Lung (tissue), 12 donors: ENCODE data around the gene PNKP. TPM values are rescaled to one million over a fixed set of nuclear protein-coding genes. Genes with fewer than 3 reads are reported as not detected.

Source experiments
- ATAC-seq: fragments of 200-7000 bp; cut with Tn5 transposase; one replicate; pipeline ENCODE4 v1.9.1; 2020; ENCODE audit warnings: moderate number of reproducible peaks; ENCODE audit not compliant: insufficient read depth, low FRiP score
- DNase-seq, 3 donors: peaks; one replicate each; pipeline ENCODE4 v3.0.0-alpha.2; 2013 to 2017
- H3K27ac ChIP-seq, 2 donors: one replicate each; pipeline ENCODE4 v1.5.1; 2013; ENCODE audit warnings: mild to moderate bottlenecking in 2 of 2, moderate library complexity in 2 of 2, control low read depth in 1 of 2, inconsistent platforms in 1 of 2, low read depth in 1 of 2, low read length in 1 of 2
- H3K27me3 ChIP-seq, 3 donors: one replicate each; pipeline ENCODE4 v1.5.1; 2013; ENCODE audit warnings: low read length in 2 of 3; ENCODE audit not compliant: control insufficient read depth in 3 of 3, insufficient read depth in 3 of 3
- H3K36me3 ChIP-seq, 4 donors: one replicate each; pipeline ENCODE4 v1.5.1; 2013; ENCODE audit warnings: low read length in 4 of 4, mild to moderate bottlenecking in 1 of 4, moderate library complexity in 1 of 4; ENCODE audit not compliant: control insufficient read depth in 4 of 4, insufficient read depth in 4 of 4
- H3K4me1 ChIP-seq, 5 donors: one replicate each; pipeline ENCODE4 v1.5.1; 2013; ENCODE audit warnings: low read length in 5 of 5, mild to moderate bottlenecking in 2 of 5, moderate library complexity in 1 of 5; ENCODE audit not compliant: control insufficient read depth in 5 of 5, insufficient read depth in 5 of 5
- H3K4me3 ChIP-seq: one replicate; pipeline ENCODE4 v1.5.1; 2013; ENCODE audit warnings: mild to moderate bottlenecking, control low read depth, moderate library complexity
- H3K9ac ChIP-seq, 2 donors: one replicate each; pipeline ENCODE4 v1.5.1; 2013; ENCODE audit warnings: low read length in 2 of 2, control low read depth in 1 of 2; ENCODE audit not compliant: insufficient read depth in 1 of 2
- H3K9me3 ChIP-seq, 4 donors: one replicate each; pipeline ENCODE4 v1.5.1; 2013; ENCODE audit warnings: low read length in 3 of 4, mild to moderate bottlenecking in 1 of 4, moderate library complexity in 1 of 4; ENCODE audit not compliant: control insufficient read depth in 4 of 4, insufficient read depth in 3 of 4
- CTCF ChIP-seq: IDR thresholded peaks from 2 replicates; pipeline ENCODE4 v1.5.1; 2012; ENCODE audit warnings: mild to moderate bottlenecking; ENCODE audit errors: control extremely low read depth, extremely low read depth
- WGBS, 2 donors: extraction: QIAGEN DNeasy Blood & Tissue Kit; methylation state at CpG; one replicate each; pipeline ENCODE4 v1.1.7; 2013; 5-methylcytosine and 5-hydroxymethylcytosine counted together
- polyA plus RNA-seq, 2 donors: library from polyadenylated mRNA; stranded (reverse); fragments of 200-250 nt; gene quantifications; one replicate each; pipeline ENCODE4 v1.2.1, GENCODE V29; 2013
- total RNA-seq, 2 donors: library from RNA; depleted of rRNA in 1 of 2; stranded (reverse); fragments of >200 nt in 1 of 2; gene quantifications; one replicate each; pipeline ENCODE4 v1.2.1, GENCODE V29; 2014 to 2021
- donor health status: control.
- donor health status: control.
- donor health status: Bipolar disorder and iron deficiency.
- donor health status: healthy.
- donor health status: DM: yes; HTN: yes; CAD: no.

The PNKP gene
- total and polyA plus RNA-seq, 4 donors = 44.7 to 120 (median 64.2) TPM

- no peak for DNase-seq
- H3K27ac ChIP-seq = peak overlapping the region in 1 of 2 donors; percentile 9
- no peaks in the 10 kb centered on the region for H3K27me3 ChIP-seq
- no peaks in the 10 kb centered on the region for H3K9me3 ChIP-seq
- 34 to 71% methylated on average over 9 of the region's 9 CpGs for WGBS, 2 donors
- no peak overlapping the region for H3K4me3 ChIP-seq
- no peak for TF ChIP-seq CTCF
- peaks cover 11 to 82% (median 43%) of the 10 kb centered on the region in 4 donors for H3K36me3 ChIP-seq
- no peaks in the 10 kb centered on the region for H3K4me1 ChIP-seq
- H3K9ac ChIP-seq = no peak overlapping the region
- no peak for ATAC-seq
Measured at GRCh38 chr19:49832556-49832955, 34.8 kb downstream of the PNKP start.

- no peak for TF ChIP-seq CTCF
- WGBS, 2 donors = 83 to 92% methylated on average over 8 of the region's 8 CpGs
- no peaks in the 10 kb centered on the region for H3K4me1 ChIP-seq
- peaks cover 8 to 72% (median 44%) of the 10 kb centered on the region in 4 donors for H3K36me3 ChIP-seq
- no peak overlapping the region for H3K9ac ChIP-seq
- DNase-seq = no peak
- no peak overlapping the region for H3K4me3 ChIP-seq
- H3K27ac ChIP-seq = no peak overlapping the region
- no peaks in the 10 kb centered on the region for H3K9me3 ChIP-seq
- no peaks in the 10 kb centered on the region for H3K27me3 ChIP-seq
- ATAC-seq = no peak
Measured at GRCh38 chr19:49831592-49831991, 35.8 kb downstream of the PNKP start.

- DNase-seq (no peak), ATAC-seq (no peak)
- Histone ChIP-seq H3K4me3 (no peak overlapping the region), H3K27me3 (no peaks in the 10 kb centered on the region), H3K9me3 (no peaks in the 10 kb centered on the region), H3K4me1 (no peaks in the 10 kb centered on the region), H3K27ac (no peak overlapping the region), H3K9ac (no peak overlapping the region), H3K36me3 (peaks cover 7 to 64% (median 40%) of the 10 kb centered on the region in 4 donors)
- WGBS, 2 donors = 58 to 87% methylated on average over 11 to 12 of the region's 12 CpGs
- TF ChIP-seq CTCF = no peak
Measured at GRCh38 chr19:49830766-49831165, 36.6 kb downstream of the PNKP start.

GRCh38 chr19:49829721-49830120 lies 37.7 kb downstream of the PNKP start:
- 96 to 98% methylated on average over 18 of the region's 18 CpGs for WGBS, 2 donors
- Histone ChIP-seq H3K9me3 (no peaks in the 10 kb centered on the region), H3K36me3 (peaks cover 7 to 55% (median 34%) of the 10 kb centered on the region in 4 donors), H3K9ac (no peak overlapping the region), H3K4me1 (no peaks in the 10 kb centered on the region), H3K27ac (no peak overlapping the region), H3K4me3 (no peak overlapping the region), H3K27me3 (no peaks in the 10 kb centered on the region)
- TF ChIP-seq CTCF = no peak
- no peak for ATAC-seq
- no peak for DNase-seq
